NCI-H82 (cell line): ENCODE results near the gene PCDHGB2.
"Not testable (repeated sequence)": the region's sequence is repeated elsewhere in the genome, so short reads cannot be mapped to it uniquely, and the experiment has no call there.

Experiments used
- DNase-seq: peaks from one replicate; lab custom pipeline; 2025; lab: John Stamatoyannopoulos, UW

Gene PCDHGB2

GRCh38 chr5:141349917-141350619 is 9.7 kb upstream of the PCDHGB2 start, which contains the start of gene PCDHGB1:
Gene PCDHGB1 (plus strand): TSS chr5:141350099. CDS start chr5:141350261, 162 bp downstream.
- peak; percentile 78 for DNase-seq

- no peak for DNase-seq
These were observed 8.2 kb upstream of the PCDHGB2 start for GRCh38 chr5:141351591-141351990.

GRCh38 chr5:141354900-141355469 is 4.8 kb upstream of the PCDHGB2 start, which contains the start of gene PCDHGA4:
Gene PCDHGA4 (plus strand): TSS chr5:141355021. CDS start chr5:141355108, 87 bp downstream.
- DNase-seq = no peak

GRCh38 chr5:141355641-141356040 is 4.2 kb upstream of the PCDHGB2 start:
- DNase-seq = no peak

GRCh38 chr5:141356133-141356532 is 3.7 kb upstream of the PCDHGB2 start:
- DNase-seq = no peak

- no peak for DNase-seq
These were observed 2.8 kb upstream of the PCDHGB2 start for GRCh38 chr5:141356950-141357349.

GRCh38 chr5:141360685-141361084 is 891 bp downstream of the PCDHGB2 start:
- no peak for DNase-seq

GRCh38 chr5:141362719-141363118 is 2.9 kb downstream of the PCDHGB2 start:
- no peak for DNase-seq

GRCh38 chr5:141363952-141364660 is 4.3 kb downstream of the PCDHGB2 start, which contains the start of gene PCDHGA5:
Gene PCDHGA5 (plus strand): TSS chr5:141364162. CDS start chr5:141364331, 169 bp downstream.
- DNase-seq = no peak

- no peak for DNase-seq
These were observed 6.5 kb downstream of the PCDHGB2 start for GRCh38 chr5:141366016-141366896.

GRCh38 chr5:141369994-141370848 is 10.4 kb downstream of the PCDHGB2 start, which contains the start of gene PCDHGB3:
Gene PCDHGB3 (plus strand): TSS chr5:141370242. CDS start chr5:141370395, 153 bp downstream.
- DNase-seq = peak; percentile 0

- no peak for DNase-seq
These were observed 12.0 kb downstream of the PCDHGB2 start for GRCh38 chr5:141371572-141372475.

- DNase-seq = no peak
These were observed 14.0 kb downstream of the PCDHGB2 start, which contains the start of gene PCDHGA6 for GRCh38 chr5:141373673-141374317. Gene PCDHGA6 (plus strand): TSS chr5:141373891. CDS start chr5:141374084, 193 bp downstream.

- DNase-seq = no peak
These were observed 14.8 kb downstream of the PCDHGB2 start for GRCh38 chr5:141374627-141375026.

- not testable (repeated sequence) for DNase-seq
These were observed 15.8 kb downstream of the PCDHGB2 start for GRCh38 chr5:141375444-141376155.

- DNase-seq = peak; percentile 53
These were observed 22.9 kb downstream of the PCDHGB2 start, which contains the start of gene PCDHGA7 for GRCh38 chr5:141382469-141383294. Gene PCDHGA7 (plus strand): TSS chr5:141382742. CDS start chr5:141382900, 158 bp downstream.

GRCh38 chr5:141383345-141383744 is 23.6 kb downstream of the PCDHGB2 start:
- DNase-seq = no peak
